Neuron (in vitro differentiated cells): ENCODE measurements around the gene GHRHR.

Experiments used
- H2AFZ ChIP-seq: one replicate; pipeline ENCODE4 v1.6.1; 2013; ENCODE audit warnings: low read depth, mild to moderate bottlenecking, inconsistent platforms, low read length, moderate library complexity
- H3K27me3 ChIP-seq: one replicate; pipeline ENCODE4 v1.6.1; 2013; ENCODE audit warnings: low read length; ENCODE audit not compliant: insufficient read depth
- H3K36me3 ChIP-seq: one replicate; pipeline ENCODE4 v1.6.1; 2013; ENCODE audit warnings: low read length; ENCODE audit not compliant: insufficient read depth
- H3K4me1 ChIP-seq: one replicate; pipeline ENCODE4 v1.6.1; 2013; ENCODE audit warnings: low read length; ENCODE audit not compliant: insufficient read depth
- H3K4me3 ChIP-seq: 2 replicates; pipeline ENCODE4 v1.5.1; 2013; ENCODE audit warnings: mild to moderate bottlenecking, low read length, moderate library complexity
- H3K9me3 ChIP-seq: one replicate; pipeline ENCODE4 v1.6.1; 2013; ENCODE audit warnings: low read length

The GHRHR gene

GRCh38 chr7:30996883-30997282 lies 33.1 kb downstream of the GHRHR start:
- Histone ChIP-seq H3K36me3 (no peaks in the 10 kb centered on the region), H3K9me3 (no peaks in the 10 kb centered on the region), H3K4me3 (no peak overlapping the region), H3K27me3 (no peaks in the 10 kb centered on the region), H2AFZ (no peak overlapping the region), H3K4me1 (no peaks in the 10 kb centered on the region)

GRCh38 chr7:30997316-30997715 lies 33.6 kb downstream of the GHRHR start:
- Histone ChIP-seq H3K36me3 (no peaks in the 10 kb centered on the region), H3K4me1 (no peaks in the 10 kb centered on the region), H3K27me3 (no peaks in the 10 kb centered on the region), H2AFZ (no peak overlapping the region), H3K4me3 (no peak overlapping the region), H3K9me3 (no peaks in the 10 kb centered on the region)

DNA sequence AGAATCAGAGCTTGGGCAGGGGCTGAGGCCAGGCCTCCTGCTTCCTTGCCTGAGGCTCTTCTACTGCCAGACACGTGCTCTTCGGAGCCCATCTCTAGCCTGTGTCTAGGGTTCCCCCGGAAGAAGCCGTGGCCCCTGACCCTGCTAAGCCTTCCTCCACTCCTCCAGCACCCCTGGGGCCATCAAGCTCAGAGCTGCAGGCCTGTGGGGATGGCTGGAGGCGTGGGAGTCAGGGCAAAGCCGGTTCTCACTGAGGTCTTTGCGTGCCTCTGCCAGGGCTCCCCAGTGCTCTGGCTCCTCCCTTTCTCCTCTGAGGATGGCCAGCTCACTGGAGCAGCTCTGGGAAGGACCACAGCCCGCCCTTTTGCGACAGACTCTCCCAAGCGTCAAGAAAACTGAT lies 34.4 kb downstream of the GHRHR start:
- no peaks in the 10 kb centered on the region for H3K27me3 ChIP-seq
- H3K4me3 ChIP-seq: no peak overlapping the region
- H3K36me3 ChIP-seq: no peaks in the 10 kb centered on the region
- no peaks in the 10 kb centered on the region for H3K9me3 ChIP-seq
- no peaks in the 10 kb centered on the region for H3K4me1 ChIP-seq
- H2AFZ ChIP-seq: no peak overlapping the region

DNA sequence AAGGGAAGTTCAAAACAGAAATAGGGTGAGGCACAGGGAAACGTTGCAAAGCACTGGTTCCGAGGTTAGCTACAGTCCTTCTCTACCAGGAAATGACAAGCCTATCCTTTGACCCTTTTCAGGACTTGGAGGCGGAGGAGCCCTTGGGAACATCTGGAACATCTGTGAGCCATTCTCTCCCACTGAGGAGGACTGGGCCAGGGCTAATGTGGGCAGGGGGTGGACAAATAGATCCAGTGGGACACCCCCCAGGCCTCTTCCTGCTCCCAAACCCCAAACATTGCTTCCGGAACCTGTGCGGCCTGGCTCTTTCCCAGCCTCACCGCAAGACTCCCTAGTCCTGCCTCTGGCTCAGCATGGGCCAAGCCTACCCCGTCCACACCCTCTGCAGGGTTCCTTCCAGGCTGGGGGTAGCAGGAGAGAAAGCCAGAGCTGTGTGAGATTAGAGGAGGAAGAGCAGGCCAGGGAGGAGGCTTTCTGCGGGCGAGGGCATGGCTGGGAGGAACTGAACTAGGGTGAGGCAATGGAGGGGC lies 36.5 kb downstream of the GHRHR start:
- Histone ChIP-seq H3K36me3 (no peaks in the 10 kb centered on the region), H2AFZ (no peak overlapping the region), H3K27me3 (no peaks in the 10 kb centered on the region), H3K4me1 (no peaks in the 10 kb centered on the region), H3K9me3 (no peaks in the 10 kb centered on the region), H3K4me3 (no peak overlapping the region)

- no peak overlapping the region for H3K4me3 ChIP-seq
- no peaks in the 10 kb centered on the region for H3K4me1 ChIP-seq
- no peak overlapping the region for H2AFZ ChIP-seq
Measured at GRCh38 chr7:31000779-31001178, 37.0 kb downstream of the GHRHR start.

DNA sequence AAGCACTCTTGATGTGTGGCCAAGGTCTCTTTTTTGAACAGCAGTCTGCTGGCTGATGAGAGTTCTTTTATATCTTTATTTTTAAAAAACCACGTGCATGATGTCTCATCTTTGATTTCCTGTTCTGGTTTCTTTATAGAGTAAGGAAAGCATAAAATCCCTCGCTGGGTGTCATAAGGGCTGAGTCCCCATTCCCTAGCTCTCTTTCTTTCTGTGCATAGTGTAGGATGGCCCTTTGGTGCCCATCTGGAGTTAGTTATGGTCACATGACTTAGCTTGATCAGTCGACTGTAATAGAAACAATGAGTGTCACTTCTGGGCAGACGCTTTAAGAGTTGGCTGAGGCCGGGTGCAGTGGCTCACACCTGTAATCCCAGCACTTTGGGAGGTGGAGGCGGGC lies 38.5 kb downstream of the GHRHR start:
- H3K27me3 ChIP-seq: no peaks in the 10 kb centered on the region
- H3K4me1 ChIP-seq: no peaks in the 10 kb centered on the region
- no peak overlapping the region for H3K4me3 ChIP-seq
- H3K9me3 ChIP-seq: no peaks in the 10 kb centered on the region
- H3K36me3 ChIP-seq: no peaks in the 10 kb centered on the region
- H2AFZ ChIP-seq: no peak overlapping the region

More at GRCh38 chr7:31000779-31001178, 37.0 kb downstream of the GHRHR start:
- Histone ChIP-seq H3K9me3 (no peaks in the 10 kb centered on the region), H3K27me3 (no peaks in the 10 kb centered on the region), H3K36me3 (no peaks in the 10 kb centered on the region)

GRCh38 chr7:31003097-31003496 lies 39.3 kb downstream of the GHRHR start:
- H3K27me3 ChIP-seq: peaks cover 4% of the 10 kb centered on the region
- H3K36me3 ChIP-seq: no peaks in the 10 kb centered on the region
- no peaks in the 10 kb centered on the region for H3K4me1 ChIP-seq
- H3K4me3 ChIP-seq: no peak overlapping the region
- H3K9me3 ChIP-seq: no peaks in the 10 kb centered on the region
- no peak overlapping the region for H2AFZ ChIP-seq

GRCh38 chr7:31003721-31004120 lies 40.0 kb downstream of the GHRHR start:
- Histone ChIP-seq H3K4me3 (no peak overlapping the region), H3K9me3 (no peaks in the 10 kb centered on the region), H3K27me3 (peaks cover 6% of the 10 kb centered on the region), H3K36me3 (no peaks in the 10 kb centered on the region), H3K4me1 (no peaks in the 10 kb centered on the region), H2AFZ (no peak overlapping the region)

DNA sequence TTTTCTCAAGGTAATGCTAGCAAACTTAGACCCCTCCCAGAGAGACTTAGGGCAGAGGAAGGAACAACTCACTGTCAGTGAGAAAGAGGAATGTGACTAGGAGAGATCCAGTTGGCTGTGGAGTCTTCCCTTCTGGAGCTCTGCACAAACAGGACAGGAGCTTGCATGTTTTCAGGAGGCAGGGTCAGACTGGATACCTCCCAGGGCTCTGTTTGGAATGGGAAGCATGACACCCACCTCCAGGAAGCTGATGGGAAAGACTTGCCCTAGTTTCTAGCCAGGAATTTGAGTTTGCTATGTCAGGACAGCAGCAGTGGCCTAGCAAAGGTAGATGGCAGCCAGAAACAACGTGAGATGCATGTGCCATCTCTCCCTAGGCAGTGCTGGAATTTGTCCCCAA lies 40.6 kb downstream of the GHRHR start:
- H3K4me3 ChIP-seq: no peak overlapping the region
- no peaks in the 10 kb centered on the region for H3K36me3 ChIP-seq
- H3K27me3 ChIP-seq: peaks cover 6% of the 10 kb centered on the region
- no peaks in the 10 kb centered on the region for H3K9me3 ChIP-seq
- H3K4me1 ChIP-seq: no peaks in the 10 kb centered on the region
- no peak overlapping the region for H2AFZ ChIP-seq

GRCh38 chr7:31006857-31007256 lies 43.1 kb downstream of the GHRHR start:
- H3K36me3 ChIP-seq: no peaks in the 10 kb centered on the region
- H2AFZ ChIP-seq: no peak overlapping the region
- no peaks in the 10 kb centered on the region for H3K4me1 ChIP-seq
- no peak overlapping the region for H3K4me3 ChIP-seq
- no peaks in the 10 kb centered on the region for H3K9me3 ChIP-seq
- H3K27me3 ChIP-seq: peaks cover 8% of the 10 kb centered on the region

- Histone ChIP-seq H3K9me3 (no peaks in the 10 kb centered on the region), H3K36me3 (no peaks in the 10 kb centered on the region), H3K27me3 (peaks cover 8% of the 10 kb centered on the region), H3K4me3 (no peak overlapping the region), H2AFZ (no peak overlapping the region), H3K4me1 (no peaks in the 10 kb centered on the region)
Measured at GRCh38 chr7:31007634-31008033, 43.9 kb downstream of the GHRHR start.

- H3K36me3 ChIP-seq: no peaks in the 10 kb centered on the region
- H3K27me3 ChIP-seq: no peaks in the 10 kb centered on the region
- no peak overlapping the region for H3K4me3 ChIP-seq
- H2AFZ ChIP-seq: no peak overlapping the region
- no peaks in the 10 kb centered on the region for H3K9me3 ChIP-seq
- no peaks in the 10 kb centered on the region for H3K4me1 ChIP-seq
Measured at GRCh38 chr7:31014826-31015225, 51.1 kb downstream of the GHRHR start.

DNA sequence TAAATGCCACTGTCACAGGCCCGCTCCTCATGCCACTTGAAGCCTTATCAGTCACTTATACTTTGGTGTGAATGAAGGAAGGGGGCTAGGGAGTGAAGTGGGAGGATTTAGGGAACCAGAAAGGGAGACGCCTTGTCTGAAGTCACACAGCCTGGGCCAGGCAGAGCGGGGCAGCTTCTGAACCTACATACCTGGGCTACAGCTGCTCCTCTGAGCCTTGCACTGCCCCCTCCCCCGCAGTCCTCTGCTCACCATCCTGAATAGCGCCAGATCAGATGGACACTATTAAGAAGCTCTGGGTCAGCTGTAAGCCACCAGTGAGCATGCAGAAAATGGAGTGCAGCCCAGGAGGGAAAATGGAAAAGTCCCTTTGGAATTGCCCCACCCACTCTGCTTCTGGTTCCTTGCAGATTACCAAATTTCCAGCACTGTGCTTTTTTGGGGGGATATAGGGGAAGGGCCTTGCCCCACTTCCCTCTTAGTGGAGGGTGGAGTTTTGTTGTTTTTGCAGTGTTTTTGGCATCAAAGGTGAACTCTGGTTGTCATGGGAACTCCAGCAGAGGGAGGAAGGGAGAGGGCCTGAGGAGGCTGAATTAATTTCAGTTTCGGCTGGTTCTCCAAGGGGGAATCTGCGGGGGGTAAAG lies 53.4 kb downstream of the GHRHR start:
- Histone ChIP-seq H3K27me3 (no peaks in the 10 kb centered on the region), H3K9me3 (no peaks in the 10 kb centered on the region), H3K4me3 (no peak overlapping the region), H2AFZ (no peak overlapping the region), H3K4me1 (no peaks in the 10 kb centered on the region), H3K36me3 (no peaks in the 10 kb centered on the region)

DNA sequence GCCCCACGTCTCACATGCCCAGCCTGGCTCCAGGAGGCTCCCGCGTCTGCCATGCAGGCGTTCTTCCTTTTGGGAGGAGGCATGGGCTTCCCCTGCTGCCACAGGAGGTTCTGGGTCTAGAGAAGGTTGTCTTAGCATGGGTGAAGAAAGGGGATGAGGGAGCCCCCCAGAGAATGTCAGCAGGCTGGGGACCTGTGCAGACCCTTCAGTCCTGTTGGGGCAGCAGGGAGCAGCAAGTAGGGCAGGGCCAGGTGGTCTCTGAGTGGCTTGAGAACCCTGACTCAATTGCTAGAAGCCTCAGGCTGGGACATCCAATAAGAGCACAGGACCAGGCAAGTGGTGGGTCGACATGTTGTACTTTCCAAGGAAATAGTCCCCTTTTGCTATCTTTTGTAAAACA lies 54.0 kb downstream of the GHRHR start:
- H3K4me3 ChIP-seq: no peak overlapping the region
- H2AFZ ChIP-seq: no peak overlapping the region
- no peaks in the 10 kb centered on the region for H3K36me3 ChIP-seq
- no peaks in the 10 kb centered on the region for H3K9me3 ChIP-seq
- no peaks in the 10 kb centered on the region for H3K27me3 ChIP-seq
- H3K4me1 ChIP-seq: no peaks in the 10 kb centered on the region
